Measurements from ENCODE around the gene MISP3.

Gene MISP3

GRCh38 chr19:14056069-14056666 lies 16.4 kb upstream of the MISP3 start:
- Histone ChIP-seq H3K27ac (ENCODE audit: low read depth, low read length, poor library complexity, severe bottlenecking) (no peak overlapping the region), H2AFZ (ENCODE audit: low read length) (no peak overlapping the region), H3K79me2 (ENCODE audit: insufficient read depth, low read length) (no peaks in the 10 kb centered on the region), H3F3A (ENCODE audit: insufficient read depth, low read length) (no peaks in the 10 kb centered on the region), H4K20me1 (ENCODE audit: insufficient read depth, low read length) (no peaks in the 10 kb centered on the region), H3K9ac (ENCODE audit: low read length) (no peak overlapping the region), H3K27me3 (ENCODE audit: insufficient read depth, low read length) (peaks cover 5% of the 10 kb centered on the region; the same call in 1 of the 2 replicates), H3K9me3 (ENCODE audit: low read length) (no peaks in the 10 kb centered on the region), H3K4me1 (ENCODE audit: insufficient read depth, low read length, severe bottlenecking) (no peaks in the 10 kb centered on the region), H3K4me3 (ENCODE audit: low read depth, low read length, poor library complexity, severe bottlenecking) (no peak overlapping the region), H3K9me2 (ENCODE audit: low read depth, low read length) (no peaks in the 10 kb centered on the region), H3K4me2 (ENCODE audit: low read length) (no peak overlapping the region), H3K36me3 (ENCODE audit: insufficient read depth, low read length) (no peaks in the 10 kb centered on the region)
- TF ChIP-seq EZH2 (IDR thresholded peaks at IDR 0.05; ENCODE audit: borderline replicate concordance, low read length): no peak
- no peak for TF ChIP-seq CTCF (IDR thresholded peaks at IDR 0.05; ENCODE audit: low read length)

GRCh38 chr19:14056741-14057356 lies 15.7 kb upstream of the MISP3 start:
- no peak overlapping the region for H3K27ac ChIP-seq (ENCODE audit: low read depth, low read length, poor library complexity, severe bottlenecking)
- H3K79me2 ChIP-seq (ENCODE audit: insufficient read depth, low read length): no peaks in the 10 kb centered on the region
- TF ChIP-seq CTCF (IDR thresholded peaks at IDR 0.05; ENCODE audit: low read length) (no peak), EZH2 (IDR thresholded peaks at IDR 0.05; ENCODE audit: borderline replicate concordance, low read length) (no peak)
- H3K4me3 ChIP-seq (ENCODE audit: low read depth, low read length, poor library complexity, severe bottlenecking): no peak overlapping the region
- H3F3A ChIP-seq (ENCODE audit: insufficient read depth, low read length): no peaks in the 10 kb centered on the region
- H3K9ac ChIP-seq (ENCODE audit: low read length): no peak overlapping the region
- no peak overlapping the region for H3K4me2 ChIP-seq (ENCODE audit: low read length)
- no peaks in the 10 kb centered on the region for H3K36me3 ChIP-seq (ENCODE audit: insufficient read depth, low read length)
- H3K4me1 ChIP-seq (ENCODE audit: insufficient read depth, low read length, severe bottlenecking): no peaks in the 10 kb centered on the region
- H2AFZ ChIP-seq (ENCODE audit: low read length): no peak overlapping the region
- peaks cover 5% of the 10 kb centered on the region; the same call in 1 of the 2 replicates for H3K27me3 ChIP-seq (ENCODE audit: insufficient read depth, low read length)
- no peaks in the 10 kb centered on the region for H3K9me2 ChIP-seq (ENCODE audit: low read depth, low read length)
- no peaks in the 10 kb centered on the region for H3K9me3 ChIP-seq (ENCODE audit: low read length)
- H4K20me1 ChIP-seq (ENCODE audit: insufficient read depth, low read length): no peaks in the 10 kb centered on the region

- H4K20me1 ChIP-seq (ENCODE audit: insufficient read depth, low read length): no peaks in the 10 kb centered on the region
- H3K9me2 ChIP-seq (ENCODE audit: low read depth, low read length): no peaks in the 10 kb centered on the region
- H3K36me3 ChIP-seq (ENCODE audit: insufficient read depth, low read length): no peaks in the 10 kb centered on the region
- H3K4me2 ChIP-seq (ENCODE audit: low read length): no peak overlapping the region
- no peak overlapping the region for H3K4me3 ChIP-seq (ENCODE audit: low read depth, low read length, poor library complexity, severe bottlenecking)
- TF ChIP-seq EZH2 (IDR thresholded peaks at IDR 0.05; ENCODE audit: borderline replicate concordance, low read length) (no peak), CTCF (IDR thresholded peaks at IDR 0.05; ENCODE audit: low read length) (no peak)
- no peak overlapping the region for H3K9ac ChIP-seq (ENCODE audit: low read length)
- H3K79me2 ChIP-seq (ENCODE audit: insufficient read depth, low read length): no peaks in the 10 kb centered on the region
- no peaks in the 10 kb centered on the region for H3K4me1 ChIP-seq (ENCODE audit: insufficient read depth, low read length, severe bottlenecking)
- H3K27ac ChIP-seq (ENCODE audit: low read depth, low read length, poor library complexity, severe bottlenecking): no peak overlapping the region
- H2AFZ ChIP-seq (ENCODE audit: low read length): no peak overlapping the region
- no peaks in the 10 kb centered on the region for H3F3A ChIP-seq (ENCODE audit: insufficient read depth, low read length)
- H3K27me3 ChIP-seq (ENCODE audit: insufficient read depth, low read length): peaks cover 5% of the 10 kb centered on the region; the same call in 1 of the 2 replicates
- no peaks in the 10 kb centered on the region for H3K9me3 ChIP-seq (ENCODE audit: low read length)
Measured at GRCh38 chr19:14058182-14059092, 14.1 kb upstream of the MISP3 start.

Data from OCI-LY1 (cell line).